ENCODE measurements around the gene PPP2R2D.

Gene PPP2R2D

DNA sequence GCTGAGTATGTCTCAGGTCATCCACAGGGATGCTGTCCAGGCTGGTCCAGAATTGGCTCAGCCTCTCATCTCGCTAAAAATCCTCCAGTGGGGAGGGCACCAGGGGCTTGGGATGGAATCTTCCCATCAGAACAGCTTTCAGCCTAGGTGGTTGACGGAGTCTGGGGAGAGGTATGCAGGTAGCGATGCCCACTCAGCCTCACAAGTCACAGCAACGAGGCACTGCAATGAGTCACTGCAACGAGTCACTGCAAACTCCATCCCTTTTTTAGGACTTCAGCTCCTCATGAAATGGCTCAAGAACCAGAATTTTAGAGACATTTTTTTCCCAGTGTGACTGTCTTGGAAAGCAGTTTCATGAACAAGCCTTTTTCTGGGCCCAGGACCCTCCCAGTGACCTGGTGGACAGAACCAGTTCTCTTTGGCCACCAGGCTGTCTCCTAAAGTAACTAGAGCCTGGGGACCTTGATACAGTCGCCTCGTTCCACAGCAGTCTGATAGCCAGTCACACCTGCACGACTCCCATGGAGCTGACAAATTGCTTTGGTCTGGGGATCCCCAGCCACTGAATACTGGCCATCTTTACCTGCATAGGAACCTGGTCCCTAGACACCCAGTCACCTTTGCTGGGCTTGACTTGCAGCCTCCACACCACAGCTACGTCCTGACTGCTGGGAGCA lies 41.3 kb upstream of the PPP2R2D start (continued):
- TF ChIP-seq ZNF8 (CRISPR knock-in tag; IDR thresholded peaks at IDR 0.05) (no peak), SNAI2 (CRISPR knock-in tag; IDR thresholded peaks at IDR 0.05) (no peak)

DNA sequence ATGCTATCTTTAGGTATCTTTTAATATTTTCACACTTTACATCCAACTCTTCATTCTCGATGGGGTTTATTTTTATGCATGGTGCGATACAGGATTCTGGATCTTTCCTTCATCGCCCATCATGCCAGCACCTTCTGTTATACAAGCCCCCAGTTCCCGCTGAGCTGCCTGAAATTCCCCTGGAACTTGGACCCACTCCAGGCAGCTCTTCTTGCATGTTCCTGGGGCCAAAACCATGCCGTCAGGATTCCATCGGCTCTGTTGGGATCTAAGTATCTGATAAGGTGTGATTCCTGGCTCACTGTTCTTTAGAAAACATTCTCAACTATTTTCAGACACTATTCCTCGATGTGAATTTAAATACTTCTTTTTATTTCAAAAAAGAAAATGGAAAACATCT lies 40.5 kb upstream of the PPP2R2D start:
- ATAC-seq: no peak
- TF ChIP-seq PPARA (CRISPR knock-in tag; IDR thresholded peaks at IDR 0.05; ENCODE audit: borderline replicate concordance) (no peak), ZFP30 (CRISPR knock-in tag; IDR thresholded peaks at IDR 0.05) (no peak), ISL1 (CRISPR knock-in tag; IDR thresholded peaks at IDR 0.05) (no peak), ESRRG (CRISPR knock-in tag; IDR thresholded peaks at IDR 0.05) (no peak), RARB (CRISPR knock-in tag; IDR thresholded peaks at IDR 0.05) (no peak), GLIS3 (CRISPR knock-in tag; IDR thresholded peaks at IDR 0.05) (no peak), ZNF565 (CRISPR knock-in tag; conservative IDR thresholded peaks at IDR 0.05; ENCODE audit: low read depth) (no peak), ZNF70 (CRISPR knock-in tag; IDR thresholded peaks at IDR 0.05) (no peak), ZFP3 (CRISPR knock-in tag; IDR thresholded peaks at IDR 0.05) (no peak), CSDC2 (CRISPR knock-in tag; IDR thresholded peaks at IDR 0.05) (no peak), ZNF8 (CRISPR knock-in tag; IDR thresholded peaks at IDR 0.05) (no peak)
- TF ChIP-seq, protein P1, sequence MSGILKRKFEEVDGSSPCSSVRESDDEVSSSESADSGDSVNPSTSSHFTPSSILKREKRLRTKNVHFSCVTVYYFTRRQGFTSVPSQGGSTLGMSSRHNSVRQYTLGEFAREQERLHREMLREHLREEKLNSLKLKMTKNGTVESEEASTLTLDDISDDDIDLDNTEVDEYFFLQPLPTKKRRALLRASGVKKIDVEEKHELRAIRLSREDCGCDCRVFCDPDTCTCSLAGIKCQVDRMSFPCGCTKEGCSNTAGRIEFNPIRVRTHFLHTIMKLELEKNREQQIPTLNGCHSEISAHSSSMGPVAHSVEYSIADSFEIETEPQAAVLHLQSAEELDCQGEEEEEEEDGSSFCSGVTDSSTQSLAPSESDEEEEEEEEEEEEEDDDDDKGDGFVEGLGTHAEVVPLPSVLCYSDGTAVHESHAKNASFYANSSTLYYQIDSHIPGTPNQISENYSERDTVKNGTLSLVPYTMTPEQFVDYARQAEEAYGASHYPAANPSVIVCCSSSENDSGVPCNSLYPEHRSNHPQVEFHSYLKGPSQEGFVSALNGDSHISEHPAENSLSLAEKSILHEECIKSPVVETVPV (CRISPR knock-in tag; IDR thresholded peaks at IDR 0.05): no peak
- TF ChIP-seq, protein P2, sequence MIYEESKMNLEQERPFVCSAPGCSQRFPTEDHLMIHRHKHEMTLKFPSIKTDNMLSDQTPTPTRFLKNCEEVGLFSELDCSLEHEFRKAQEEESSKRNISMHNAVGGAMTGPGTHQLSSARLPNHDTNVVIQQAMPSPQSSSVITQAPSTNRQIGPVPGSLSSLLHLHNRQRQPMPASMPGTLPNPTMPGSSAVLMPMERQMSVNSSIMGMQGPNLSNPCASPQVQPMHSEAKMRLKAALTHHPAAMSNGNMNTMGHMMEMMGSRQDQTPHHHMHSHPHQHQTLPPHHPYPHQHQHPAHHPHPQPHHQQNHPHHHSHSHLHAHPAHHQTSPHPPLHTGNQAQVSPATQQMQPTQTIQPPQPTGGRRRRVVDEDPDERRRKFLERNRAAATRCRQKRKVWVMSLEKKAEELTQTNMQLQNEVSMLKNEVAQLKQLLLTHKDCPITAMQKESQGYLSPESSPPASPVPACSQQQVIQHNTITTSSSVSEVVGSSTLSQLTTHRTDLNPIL (CRISPR knock-in tag; IDR thresholded peaks at IDR 0.05; ENCODE audit: low read depth): no peak

DNA sequence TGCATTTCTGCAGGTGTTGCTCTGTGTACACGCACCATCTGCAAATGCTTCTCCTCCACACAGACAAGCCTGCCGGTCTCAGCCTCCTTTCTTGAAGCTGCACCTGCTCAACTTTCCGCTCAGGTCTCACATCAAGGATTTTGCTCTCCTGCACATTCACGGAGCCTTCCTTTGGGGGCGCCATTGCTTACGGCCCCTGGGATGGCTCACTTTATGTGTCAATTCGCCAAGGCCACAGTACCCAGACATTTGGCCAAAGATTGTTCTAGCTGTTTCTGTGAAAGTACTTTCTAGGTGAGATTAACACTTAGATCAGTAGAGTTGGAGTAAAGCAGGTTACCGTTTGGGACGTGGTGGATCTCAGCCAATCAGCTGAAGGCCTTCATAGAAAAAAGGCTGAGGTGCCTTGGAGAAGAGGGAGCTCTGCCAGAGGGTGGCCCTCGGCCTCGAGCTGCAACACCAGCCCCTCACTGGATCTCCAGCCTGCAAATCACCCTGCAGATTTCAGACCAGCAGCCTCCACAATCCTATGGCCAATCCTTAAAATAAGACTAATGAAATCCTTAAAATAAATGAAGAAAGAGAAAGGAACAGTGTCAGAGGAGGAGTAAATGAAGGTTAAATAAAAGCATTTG lies 39.9 kb upstream of the PPP2R2D start:
- no peak for TF ChIP-seq ZNF8 (CRISPR knock-in tag; IDR thresholded peaks at IDR 0.05)
- TF ChIP-seq GLIS3 (CRISPR knock-in tag; IDR thresholded peaks at IDR 0.05): no peak
- no peak for TF ChIP-seq ISL1 (CRISPR knock-in tag; IDR thresholded peaks at IDR 0.05)
- TF ChIP-seq ESRRG (CRISPR knock-in tag; IDR thresholded peaks at IDR 0.05): no peak
- TF ChIP-seq, protein P3, sequence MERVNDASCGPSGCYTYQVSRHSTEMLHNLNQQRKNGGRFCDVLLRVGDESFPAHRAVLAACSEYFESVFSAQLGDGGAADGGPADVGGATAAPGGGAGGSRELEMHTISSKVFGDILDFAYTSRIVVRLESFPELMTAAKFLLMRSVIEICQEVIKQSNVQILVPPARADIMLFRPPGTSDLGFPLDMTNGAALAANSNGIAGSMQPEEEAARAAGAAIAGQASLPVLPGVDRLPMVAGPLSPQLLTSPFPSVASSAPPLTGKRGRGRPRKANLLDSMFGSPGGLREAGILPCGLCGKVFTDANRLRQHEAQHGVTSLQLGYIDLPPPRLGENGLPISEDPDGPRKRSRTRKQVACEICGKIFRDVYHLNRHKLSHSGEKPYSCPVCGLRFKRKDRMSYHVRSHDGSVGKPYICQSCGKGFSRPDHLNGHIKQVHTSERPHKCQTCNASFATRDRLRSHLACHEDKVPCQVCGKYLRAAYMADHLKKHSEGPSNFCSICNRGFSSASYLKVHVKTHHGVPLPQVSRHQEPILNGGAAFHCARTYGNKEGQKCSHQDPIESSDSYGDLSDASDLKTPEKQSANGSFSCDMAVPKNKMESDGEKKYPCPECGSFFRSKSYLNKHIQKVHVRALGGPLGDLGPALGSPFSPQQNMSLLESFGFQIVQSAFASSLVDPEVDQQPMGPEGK (CRISPR knock-in tag; IDR thresholded peaks at IDR 0.05; ENCODE audit: borderline replicate concordance): no peak
- no peak for TF ChIP-seq TCF4 (CRISPR knock-in tag; IDR thresholded peaks at IDR 0.05; ENCODE audit: borderline replicate concordance)
- no peak for ATAC-seq

DNA sequence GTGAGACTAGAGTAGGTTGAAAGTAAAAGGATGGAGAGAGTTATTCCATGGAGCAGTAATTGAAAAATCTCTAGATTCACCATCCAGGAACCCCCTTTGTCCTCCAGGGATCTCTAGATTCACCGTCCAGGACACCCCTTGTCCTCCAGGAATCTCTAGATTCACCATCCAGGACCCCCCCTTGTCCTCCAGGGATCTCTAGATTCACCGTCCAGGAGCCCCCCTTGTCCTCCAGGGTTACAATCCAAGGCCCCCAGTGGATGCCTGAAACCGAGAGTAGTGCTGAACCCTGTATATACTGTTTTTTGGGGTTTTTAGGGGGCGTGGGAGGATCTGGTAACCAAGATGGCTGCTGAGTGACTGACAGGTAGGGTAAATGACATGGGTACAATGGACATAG lies 38.3 kb upstream of the PPP2R2D start:
- no peak for ATAC-seq
- TF ChIP-seq RARB (CRISPR knock-in tag; IDR thresholded peaks at IDR 0.05): no peak
- no peak for TF ChIP-seq SNAI2 (CRISPR knock-in tag; IDR thresholded peaks at IDR 0.05)
- no peak for TF ChIP-seq ESRRG (CRISPR knock-in tag; IDR thresholded peaks at IDR 0.05)
- TF ChIP-seq, protein P2 (CRISPR knock-in tag; IDR thresholded peaks at IDR 0.05; ENCODE audit: low read depth): no peak
- TF ChIP-seq, protein P1 (CRISPR knock-in tag; IDR thresholded peaks at IDR 0.05): no peak
- no peak for TF ChIP-seq ARNTL (CRISPR knock-in tag; IDR thresholded peaks at IDR 0.05; ENCODE audit: borderline replicate concordance, low read depth)
- no peak for TF ChIP-seq ZFP3 (CRISPR knock-in tag; IDR thresholded peaks at IDR 0.05)
- TF ChIP-seq, protein P3 (CRISPR knock-in tag; IDR thresholded peaks at IDR 0.05; ENCODE audit: borderline replicate concordance): no peak
- TF ChIP-seq ZC3H10 (CRISPR knock-in tag; IDR thresholded peaks at IDR 0.05): no peak
- TF ChIP-seq CSDC2 (CRISPR knock-in tag; IDR thresholded peaks at IDR 0.05): no peak
- TF ChIP-seq GLIS3 (CRISPR knock-in tag; IDR thresholded peaks at IDR 0.05): no peak
- TF ChIP-seq BACH2 (CRISPR knock-in tag; IDR thresholded peaks at IDR 0.05; ENCODE audit: borderline replicate concordance): no peak
- TF ChIP-seq ISL1 (CRISPR knock-in tag; IDR thresholded peaks at IDR 0.05): no peak

Data from SK-N-SH treated with all-trans-retinoic acid at 6 μM for 48 hours (cell line).